Natural killer cell (primary cell): ENCODE measurements around the gene GPR89A. TPM values are rescaled to one million over a fixed set of nuclear protein-coding genes. Genes with fewer than 3 reads are reported as not detected.

Experiments
- ATAC-seq, 3 donors: fragments of 150-1000 bp in 2 of 3; fragments of 200-7000 bp in 1 of 3; cut with Tn5 transposase; 1 replicate in 1 of 3; 2 replicates in 2 of 3; pipeline ENCODE4 v1.10.0; 2021; ENCODE audit warnings: mild to moderate bottlenecking in 2 of 3, moderate library complexity in 2 of 3
- DNase-seq, 2 donors: peaks; one replicate each; pipeline versions ENCODE4 v3.0.0 to v3.0.0-alpha.2; 2013 to 2021; ENCODE audit warnings: mixed read lengths in 1 of 2
- H3K27ac ChIP-seq: one replicate; pipeline ENCODE4 v1.5.1; 2013; ENCODE audit warnings: mild to moderate bottlenecking, low read length
- H3K27me3 ChIP-seq: one replicate; pipeline ENCODE4 v1.6.1; 2013; ENCODE audit warnings: low read length; ENCODE audit not compliant: control insufficient read depth, insufficient read depth
- H3K36me3 ChIP-seq: one replicate; pipeline ENCODE4 v1.6.1; 2013; ENCODE audit warnings: low read length; ENCODE audit not compliant: control insufficient read depth, insufficient read depth
- H3K4me1 ChIP-seq: one replicate; pipeline ENCODE4 v1.6.1; 2013; ENCODE audit warnings: low read length; ENCODE audit not compliant: control insufficient read depth, insufficient read depth
- H3K4me3 ChIP-seq: one replicate; pipeline ENCODE4 v1.5.1; 2013; ENCODE audit warnings: low read length
- H3K9me3 ChIP-seq: one replicate; pipeline ENCODE4 v1.6.1; 2013; ENCODE audit warnings: low read length; ENCODE audit not compliant: control insufficient read depth, insufficient read depth
- H3K27ac Mint-ChIP-seq, 2 donors: one replicate each; pipeline ENCODE4 v1.8.0; 2022; ENCODE audit warnings: mild to moderate bottlenecking in 2 of 2, mixed read lengths in 2 of 2, moderate library complexity in 1 of 2
- H3K27me3 Mint-ChIP-seq, 2 donors: one replicate each; pipeline ENCODE4 v1.8.0; 2022; ENCODE audit warnings: low read depth in 2 of 2, mixed read lengths in 2 of 2
- H3K36me3 Mint-ChIP-seq: one replicate; pipeline ENCODE4 v1.8.0; 2022; ENCODE audit warnings: mixed read lengths
- H3K4me1 Mint-ChIP-seq, 2 donors: one replicate each; pipeline ENCODE4 v1.8.0; 2022; ENCODE audit warnings: mixed read lengths in 2 of 2
- H3K4me3 Mint-ChIP-seq: one replicate; pipeline ENCODE4 v1.8.0; 2022; ENCODE audit warnings: mild to moderate bottlenecking, moderate library complexity, mixed read lengths
- H3K9me3 Mint-ChIP-seq, 2 donors: one replicate each; pipeline ENCODE4 v1.8.0; 2022; ENCODE audit warnings: mixed read lengths in 2 of 2
- CTCF ChIP-seq: fragments of 200-600 bp; IDR thresholded peaks from one replicate; pipeline ENCODE4 v1.8.0; 2022; ENCODE audit warnings: antibody characterized with exemption
- WGBS: methylation state at CpG from one replicate; pipeline ENCODE4 v1.1.7; 2013; ENCODE audit warnings: missing lambda C conversion rate; ENCODE audit not compliant: insufficient coverage; 5-methylcytosine and 5-hydroxymethylcytosine counted together
- intact Hi-C: fragments of 100-400 bp; cut with micrococcal nuclease; formaldehyde crosslinking; loops from one replicate; pipeline ENCODE4 v1.14.2; 2022
- total RNA-seq, 4 donors: library from RNA; stranded (reverse); fragments of 120-200 nt in 1 of 4; gene quantifications; one replicate each; pipeline versions ENCODE4 v1.2.3 to v1.2.4, GENCODE V29; 2013 to 2022

GPR89A gene
- total RNA-seq, 3 donors from 2014 or later (not counting 1 experiment from before 2014, with no cell fraction given), result 31.9 to 50.1 (median 37.2) TPM

GRCh38 chr1:145702052-145702451, 94.3 kb downstream of the GPR89A start:
- no peaks in the 10 kb centered on the region for H3K36me3 ChIP-seq
- Mint-ChIP-seq H3K9me3 (no peaks in the 10 kb centered on the region), H3K27ac (no peak overlapping the region), H3K4me1 (peaks cover 6 to 17% of the 10 kb centered on the region in 2 donors), H3K4me3 (no peak overlapping the region), H3K36me3 (no peaks in the 10 kb centered on the region), H3K27me3 (peaks cover 0 to 3% of the 10 kb centered on the region in 2 donors)
- H3K9me3 ChIP-seq, result no peaks in the 10 kb centered on the region
- no peaks in the 10 kb centered on the region for H3K27me3 ChIP-seq
- intact Hi-C loops, result no loop called here
- DNase-seq, result no peak
- TF ChIP-seq CTCF, result no peak
- no peaks in the 10 kb centered on the region for H3K4me1 ChIP-seq
- ATAC-seq, result no peak
- 98% methylated on average over 2 of the region's 2 CpGs for WGBS
- H3K4me3 ChIP-seq, result no peak overlapping the region
- no peak overlapping the region for H3K27ac ChIP-seq

- DNase-seq (no peak), ATAC-seq (no peak)
- H3K4me3 ChIP-seq, result no peak overlapping the region
- Mint-ChIP-seq H3K4me1 (peaks cover 9 to 17% of the 10 kb centered on the region in 2 donors), H3K4me3 (no peak overlapping the region), H3K27me3 (no peaks in the 10 kb centered on the region), H3K9me3 (no peaks in the 10 kb centered on the region), H3K36me3 (no peaks in the 10 kb centered on the region), H3K27ac (no peak overlapping the region)
- H3K4me1 ChIP-seq, result peaks cover 7% of the 10 kb centered on the region
- H3K27me3 ChIP-seq, result no peaks in the 10 kb centered on the region
- WGBS, result 88% methylated on average over 7 of the region's 7 CpGs
- H3K27ac ChIP-seq, result no peak overlapping the region
- H3K36me3 ChIP-seq, result no peaks in the 10 kb centered on the region
- H3K9me3 ChIP-seq, result no peaks in the 10 kb centered on the region
- intact Hi-C loops, result no loop called here
- no peak for TF ChIP-seq CTCF
These were observed 95.0 kb downstream of the GPR89A start for GRCh38 chr1:145702826-145703225.

- Mint-ChIP-seq H3K9me3 (no peaks in the 10 kb centered on the region), H3K4me3 (no peak overlapping the region), H3K4me1 (peaks cover 18 to 23% of the 10 kb centered on the region in 2 donors), H3K27me3 (no peaks in the 10 kb centered on the region), H3K27ac (no peak overlapping the region), H3K36me3 (no peaks in the 10 kb centered on the region)
- no peaks in the 10 kb centered on the region for H3K27me3 ChIP-seq
- intact Hi-C loops, result no loop called here
- ATAC-seq (no peak), DNase-seq (no peak)
- TF ChIP-seq CTCF, result no peak
- peaks cover 16% of the 10 kb centered on the region for H3K4me1 ChIP-seq
- H3K36me3 ChIP-seq, result no peaks in the 10 kb centered on the region
- H3K4me3 ChIP-seq, result no peak overlapping the region
- no peaks in the 10 kb centered on the region for H3K9me3 ChIP-seq
- no peak overlapping the region for H3K27ac ChIP-seq
- 95% methylated on average over 7 of the region's 7 CpGs for WGBS
These were observed 97.8 kb downstream of the GPR89A start for GRCh38 chr1:145705622-145706021.

- H3K27me3 Mint-ChIP-seq, result peaks cover 0 to 2% of the 10 kb centered on the region in 2 donors
- WGBS, result 100% methylated on average over 2 of the region's 2 CpGs
- H3K4me1 ChIP-seq, result peaks cover 16% of the 10 kb centered on the region
- H3K27ac Mint-ChIP-seq, result no peak overlapping the region
- no peaks in the 10 kb centered on the region for H3K36me3 ChIP-seq
- no peak for TF ChIP-seq CTCF
- no peaks in the 10 kb centered on the region for H3K36me3 Mint-ChIP-seq
- H3K4me3 ChIP-seq, result no peak overlapping the region
- no peak overlapping the region for H3K4me3 Mint-ChIP-seq
- no peak for ATAC-seq
- H3K4me1 Mint-ChIP-seq, result peaks cover 23 to 28% of the 10 kb centered on the region in 2 donors
- H3K9me3 Mint-ChIP-seq, result no peaks in the 10 kb centered on the region
- no peaks in the 10 kb centered on the region for H3K9me3 ChIP-seq
- no peak overlapping the region for H3K27ac ChIP-seq
- intact Hi-C loops, result no loop called here
- no peak for DNase-seq
- H3K27me3 ChIP-seq, result no peaks in the 10 kb centered on the region
These were observed 98.4 kb downstream of the GPR89A start for GRCh38 chr1:145706086-145706664.
